ENCODE measurements around the gene SETBP1.
"Not testable (repeated sequence)": the region's sequence is repeated elsewhere in the genome, so short reads cannot be mapped to it uniquely, and the experiment has no call there.

SETBP1 gene

DNA sequence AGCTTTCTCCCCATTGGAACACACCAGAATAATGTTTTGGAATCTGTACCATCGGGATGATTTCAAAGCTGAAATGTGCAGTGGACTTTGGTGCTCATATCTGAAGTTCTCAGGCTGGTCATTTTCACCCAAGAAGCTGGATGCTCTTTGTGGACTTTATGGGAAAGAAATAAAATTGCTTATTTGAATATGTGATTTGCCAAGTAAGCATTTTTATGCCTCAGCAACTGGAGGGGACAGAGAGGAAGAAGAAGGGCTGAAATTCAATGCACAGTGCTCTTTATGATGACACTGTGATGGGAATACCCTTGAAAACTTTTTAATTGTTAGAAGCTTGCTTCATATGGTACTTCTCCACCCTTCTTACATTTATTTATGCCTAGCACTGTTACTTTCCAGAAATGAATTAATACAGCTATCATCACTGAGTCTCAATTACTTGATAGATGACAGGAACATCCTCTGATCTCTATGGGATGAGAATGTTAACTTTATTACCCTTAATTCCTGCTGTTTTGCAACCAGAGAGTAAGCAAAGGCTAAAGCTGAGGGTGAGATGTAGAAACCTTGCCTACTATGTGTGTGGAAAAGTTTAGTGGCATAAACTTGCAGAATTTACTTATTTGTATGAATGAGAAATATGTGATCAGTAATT is 23.6 kb downstream of the SETBP1 start:
- DNase-seq (ENCODE audit: low read depth) = no peak

DNA sequence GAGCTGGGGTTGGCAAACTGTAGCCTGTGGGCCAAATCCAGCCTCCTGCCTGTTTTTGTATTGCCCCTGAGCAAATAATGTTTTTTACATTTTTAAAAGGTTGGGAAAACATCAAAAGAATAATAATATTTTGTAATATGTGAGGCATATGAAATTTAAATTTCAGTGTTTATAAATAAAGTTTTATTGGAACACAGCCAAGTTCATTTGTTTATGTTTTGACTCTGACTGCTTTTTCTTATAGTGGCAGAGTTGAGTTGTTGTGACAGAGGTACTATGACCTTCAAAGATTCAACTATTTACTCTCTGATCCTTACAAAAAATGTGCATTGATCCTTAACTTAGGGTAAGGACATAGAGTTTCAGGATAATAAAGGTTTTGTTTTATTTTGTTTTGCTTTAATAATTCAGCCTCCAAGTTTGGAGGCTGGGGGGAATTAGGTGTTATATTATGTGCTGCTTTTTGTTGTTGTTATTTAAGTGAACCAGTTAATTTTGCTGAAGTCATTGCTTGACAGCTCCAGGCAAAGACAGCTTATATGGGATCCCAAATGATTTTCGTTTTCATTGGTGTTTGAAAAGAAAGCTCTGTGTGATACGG is 24.5 kb downstream of the SETBP1 start:
- no peak for DNase-seq (ENCODE audit: low read depth)

- no peak for DNase-seq (ENCODE audit: low read depth)
Measured at GRCh38 chr18:44708451-44709083, 27.9 kb downstream of the SETBP1 start.

DNA sequence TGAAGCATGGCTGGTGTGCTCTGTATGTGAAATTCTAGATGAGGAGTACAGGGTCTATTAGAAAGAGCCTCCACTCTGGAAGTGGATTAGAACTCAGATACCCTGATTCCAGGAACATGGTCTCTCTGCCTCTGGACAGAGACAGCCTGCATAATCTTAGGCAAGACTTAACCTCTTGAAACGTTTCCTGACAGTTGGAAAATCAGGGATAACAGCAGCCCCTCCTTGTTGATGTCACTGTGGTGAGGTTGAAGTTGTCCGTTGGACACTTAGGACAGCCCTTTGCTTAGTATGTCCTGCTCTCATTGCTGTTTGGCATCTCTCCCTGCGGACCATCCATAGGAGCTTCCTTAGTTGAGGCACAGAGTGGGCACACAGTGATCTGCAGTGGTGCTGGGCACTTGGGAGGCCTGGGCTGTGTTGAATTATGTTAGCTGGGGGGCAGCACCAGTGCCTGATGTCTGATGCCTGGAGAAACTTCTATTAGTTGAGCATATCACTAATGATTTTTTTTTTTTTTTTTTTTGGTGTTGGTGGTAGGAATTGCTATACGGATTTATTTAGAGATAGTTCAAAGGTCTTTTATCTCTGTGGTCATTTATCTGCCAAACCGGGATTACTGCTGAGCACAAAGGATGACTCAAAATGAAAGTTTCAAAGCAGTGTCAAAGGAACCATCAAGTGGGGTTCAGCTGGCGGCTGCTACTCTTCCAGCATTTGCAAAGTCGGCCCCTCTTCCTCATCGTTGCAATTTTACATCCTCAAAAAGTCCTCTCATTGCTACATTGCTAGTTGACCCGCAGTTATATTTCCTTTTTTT is 28.8 kb downstream of the SETBP1 start:
- DNase-seq (ENCODE audit: low read depth) = no peak

DNA sequence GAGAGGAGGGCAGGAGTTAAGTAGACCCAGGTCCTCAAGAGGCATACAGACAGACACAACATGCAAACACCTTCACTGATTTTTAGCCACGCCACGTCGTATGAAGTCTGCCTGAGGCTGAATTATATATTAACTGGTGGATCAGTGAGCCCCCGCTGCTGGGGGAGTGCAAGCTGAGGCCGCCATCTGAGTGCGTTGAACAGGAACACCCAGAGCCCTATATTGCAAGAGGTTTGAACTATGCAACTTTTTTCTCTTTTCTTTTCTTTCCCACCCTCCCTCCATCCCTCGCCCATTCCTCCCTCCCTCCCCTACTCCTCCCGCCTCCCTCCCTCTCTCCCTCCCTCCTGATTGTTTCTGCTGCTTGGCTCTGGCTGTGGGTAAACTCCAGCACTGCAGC is 30.2 kb downstream of the SETBP1 start:
- DNase-seq (ENCODE audit: low read depth) = no peak

DNA sequence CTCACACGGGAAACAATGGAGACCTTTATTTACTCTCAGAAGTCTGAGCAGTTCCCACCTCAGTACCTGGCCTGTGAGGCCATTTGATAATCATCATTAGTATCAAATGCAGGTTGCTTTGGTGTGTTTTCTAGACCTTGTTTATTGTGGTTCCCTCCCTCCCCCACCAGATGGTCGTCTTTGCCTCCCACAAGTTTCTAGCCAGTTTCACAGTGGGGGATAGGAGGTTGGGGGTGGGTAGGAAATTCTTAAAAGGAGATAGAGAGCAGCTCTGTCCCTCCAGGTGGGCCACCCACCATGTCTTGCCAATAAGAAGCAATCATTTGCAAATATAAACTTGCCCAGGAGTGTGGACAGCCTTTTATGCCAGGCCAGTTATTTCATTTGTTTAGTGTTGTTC is 31.3 kb downstream of the SETBP1 start:
- DNase-seq (ENCODE audit: low read depth) = no peak

DNA sequence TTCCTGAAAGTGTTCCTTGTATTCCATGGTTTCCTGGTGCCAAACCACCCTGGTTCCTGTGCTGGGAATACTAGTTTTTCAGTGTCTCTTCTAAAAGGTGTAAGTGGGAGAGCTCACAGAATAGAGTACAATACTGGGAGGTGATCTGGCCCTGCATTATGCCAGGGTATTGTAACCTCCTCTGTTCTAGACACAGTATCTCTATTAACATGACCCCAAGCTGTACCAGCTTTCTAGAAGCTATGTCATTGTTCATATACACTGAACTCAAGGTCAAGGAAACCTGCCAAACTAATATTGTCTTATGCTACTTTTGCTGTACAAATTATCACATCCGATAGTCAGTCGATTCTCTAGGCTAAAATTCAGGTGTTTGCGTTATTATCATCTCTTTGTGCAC is 32.7 kb downstream of the SETBP1 start:
- no peak for DNase-seq (ENCODE audit: low read depth)

- DNase-seq (ENCODE audit: low read depth) = no peak
Measured at GRCh38 chr18:44714376-44714775, 33.7 kb downstream of the SETBP1 start.

GRCh38 chr18:44715245-44715644 is 34.6 kb downstream of the SETBP1 start:
- no peak for DNase-seq (ENCODE audit: low read depth)

DNA sequence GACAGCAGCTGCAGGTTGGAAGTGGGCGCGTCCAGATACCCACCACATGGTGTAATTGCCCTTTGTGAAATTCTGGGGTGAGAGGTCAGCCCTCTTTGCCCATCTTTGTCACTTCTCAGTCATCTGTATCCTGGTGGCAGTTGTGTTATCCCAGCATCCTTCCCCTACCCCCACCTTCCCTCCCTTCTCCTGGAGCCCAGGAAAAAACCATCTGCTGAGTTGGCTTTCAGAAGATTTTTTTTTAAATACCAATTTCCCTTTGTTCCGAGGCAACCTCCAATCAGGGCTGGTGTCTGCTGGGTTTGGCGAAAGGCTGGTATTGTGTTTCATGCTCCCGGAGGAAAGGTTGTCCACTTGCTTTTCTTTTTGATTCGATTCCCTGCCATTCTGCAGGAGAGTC is 35.2 kb downstream of the SETBP1 start:
- no peak for DNase-seq (ENCODE audit: low read depth)

GRCh38 chr18:44716697-44717163 is 36.0 kb downstream of the SETBP1 start:
- no peak for DNase-seq (ENCODE audit: low read depth)

DNA sequence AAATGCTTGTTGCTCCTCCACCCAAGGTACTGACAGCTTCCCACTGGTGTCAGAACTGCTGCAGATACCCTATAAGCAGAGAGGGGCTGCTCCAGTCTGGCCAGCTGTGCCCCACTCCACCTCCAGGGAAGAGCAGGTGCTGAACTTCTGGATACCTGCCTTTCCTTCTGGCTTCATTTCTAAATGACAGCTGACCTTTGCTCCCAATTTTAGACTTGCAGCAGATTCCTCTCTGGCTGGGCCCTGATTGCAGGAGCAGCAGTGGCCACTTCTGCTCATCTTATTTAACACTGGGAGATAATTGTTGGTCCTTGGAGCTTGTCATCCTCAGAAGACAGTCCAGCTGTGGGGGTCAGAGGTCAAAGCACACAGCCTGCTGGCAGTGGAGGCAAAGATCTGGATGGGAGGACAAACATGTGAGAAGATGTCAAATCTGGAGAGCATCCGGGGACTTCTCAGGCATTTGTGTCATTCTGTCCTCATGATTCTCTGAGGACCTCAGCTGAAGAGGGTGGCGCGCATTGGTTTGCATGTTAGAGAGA is 38.9 kb downstream of the SETBP1 start:
- no peak for DNase-seq (ENCODE audit: low read depth)

- DNase-seq (ENCODE audit: low read depth) = not testable (repeated sequence)
Measured at GRCh38 chr18:44721748-44722147, 41.1 kb downstream of the SETBP1 start.

DNA sequence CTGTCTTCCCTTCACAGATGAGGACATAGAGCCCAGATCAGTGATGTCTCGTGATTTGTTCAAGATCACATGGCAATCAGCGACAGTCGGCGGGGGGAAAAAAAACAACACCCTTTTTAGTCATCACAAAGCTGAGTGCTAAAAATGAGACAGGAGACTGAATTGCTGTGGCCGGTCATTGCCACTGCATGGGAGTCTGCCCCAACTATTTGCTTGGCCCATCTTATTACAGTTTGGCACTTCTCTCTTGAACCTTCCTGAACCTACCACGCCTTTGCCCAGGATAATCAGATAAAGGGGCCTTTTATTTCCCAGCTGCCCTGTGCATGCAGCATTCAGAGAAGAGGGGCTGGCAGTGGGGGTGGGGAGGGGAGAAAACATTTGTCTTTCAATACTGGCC is 42.7 kb downstream of the SETBP1 start:
- DNase-seq (ENCODE audit: low read depth) = no peak

- no peak for DNase-seq (ENCODE audit: low read depth)
Measured at GRCh38 chr18:44724105-44724778, 43.6 kb downstream of the SETBP1 start.

DNA sequence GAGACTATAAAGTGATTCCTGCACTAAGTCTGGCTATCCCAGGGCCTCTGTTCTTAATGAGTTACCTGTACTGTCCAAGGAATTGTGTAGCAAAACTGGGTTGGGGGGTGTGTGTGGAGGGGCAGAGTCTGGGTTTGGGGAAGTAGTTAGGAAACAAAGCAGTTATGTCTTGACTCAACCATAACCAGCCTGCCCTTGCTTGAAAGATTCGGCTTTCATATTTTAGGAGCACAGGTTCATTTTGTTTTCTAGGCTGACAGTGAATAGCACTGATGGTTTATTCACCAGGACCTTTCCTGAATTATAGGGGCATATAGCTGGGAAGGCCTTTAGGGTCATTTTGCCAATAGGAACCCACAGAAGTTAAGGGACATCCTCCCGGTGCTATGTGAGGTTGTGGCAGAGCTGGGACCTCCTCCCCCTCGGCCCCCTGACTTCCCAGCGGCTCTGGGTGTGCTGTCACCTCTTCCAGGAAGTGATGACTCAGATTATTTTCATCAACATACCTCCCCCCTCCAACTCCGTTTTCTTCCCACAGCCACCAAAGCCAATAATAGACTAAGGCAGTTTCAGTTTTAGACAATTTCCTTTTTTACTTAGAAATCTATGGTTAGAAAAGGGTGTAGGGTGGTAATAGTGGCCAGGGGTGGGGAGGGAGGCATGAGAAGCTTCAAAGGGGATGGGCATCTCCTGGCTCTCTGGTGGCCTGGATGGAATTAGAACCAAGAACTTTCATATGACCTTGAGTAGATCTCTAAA is 44.8 kb downstream of the SETBP1 start:
- DNase-seq (ENCODE audit: low read depth) = peak; percentile 38

GRCh38 chr18:44726059-44726421 is 45.4 kb downstream of the SETBP1 start:
- DNase-seq (ENCODE audit: low read depth) = no peak

DNA sequence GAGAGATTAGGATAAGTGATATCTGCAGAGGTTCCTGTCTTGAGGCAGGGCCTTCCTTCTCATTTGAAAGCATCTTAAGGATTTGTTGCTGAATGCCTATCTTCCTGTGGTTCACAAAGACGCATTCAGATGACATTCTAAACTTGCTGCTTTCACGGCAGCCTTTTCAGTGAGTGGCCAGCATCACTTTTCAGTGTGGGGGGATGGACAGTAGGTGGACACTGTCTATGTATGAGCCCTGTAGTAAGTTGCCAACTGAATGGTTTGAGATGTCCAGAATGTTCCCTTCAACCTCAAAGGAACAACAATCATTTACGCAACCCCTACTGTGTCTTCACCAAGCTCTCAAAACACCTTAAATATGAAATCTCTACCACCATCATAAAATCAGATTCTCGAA is 46.6 kb downstream of the SETBP1 start:
- no peak for DNase-seq (ENCODE audit: low read depth)

DNA sequence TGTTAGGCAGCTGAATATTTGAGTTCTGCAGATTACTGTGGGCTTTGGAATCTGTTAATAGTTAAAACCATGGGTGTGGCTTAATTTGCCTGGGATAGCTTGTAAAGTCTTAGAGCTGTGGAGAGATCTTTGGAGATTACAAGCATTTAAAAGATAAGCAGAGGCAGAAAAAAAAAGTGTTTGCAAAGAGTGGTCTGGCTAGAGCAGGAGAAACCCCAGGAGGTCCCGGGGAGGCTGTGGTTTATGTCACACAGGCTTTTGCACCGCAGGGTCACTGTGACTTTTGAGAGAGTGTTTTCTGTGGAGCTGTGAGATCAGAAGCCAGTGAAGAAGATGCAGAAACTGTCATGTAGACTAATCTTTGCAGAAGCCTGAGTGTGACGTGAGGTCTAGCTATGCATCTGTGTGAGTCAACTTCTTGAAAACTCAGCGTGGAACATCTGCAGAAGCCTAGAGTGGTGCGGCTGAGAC is 49.0 kb downstream of the SETBP1 start:
- DNase-seq (ENCODE audit: low read depth) = peak; percentile 18

DNA sequence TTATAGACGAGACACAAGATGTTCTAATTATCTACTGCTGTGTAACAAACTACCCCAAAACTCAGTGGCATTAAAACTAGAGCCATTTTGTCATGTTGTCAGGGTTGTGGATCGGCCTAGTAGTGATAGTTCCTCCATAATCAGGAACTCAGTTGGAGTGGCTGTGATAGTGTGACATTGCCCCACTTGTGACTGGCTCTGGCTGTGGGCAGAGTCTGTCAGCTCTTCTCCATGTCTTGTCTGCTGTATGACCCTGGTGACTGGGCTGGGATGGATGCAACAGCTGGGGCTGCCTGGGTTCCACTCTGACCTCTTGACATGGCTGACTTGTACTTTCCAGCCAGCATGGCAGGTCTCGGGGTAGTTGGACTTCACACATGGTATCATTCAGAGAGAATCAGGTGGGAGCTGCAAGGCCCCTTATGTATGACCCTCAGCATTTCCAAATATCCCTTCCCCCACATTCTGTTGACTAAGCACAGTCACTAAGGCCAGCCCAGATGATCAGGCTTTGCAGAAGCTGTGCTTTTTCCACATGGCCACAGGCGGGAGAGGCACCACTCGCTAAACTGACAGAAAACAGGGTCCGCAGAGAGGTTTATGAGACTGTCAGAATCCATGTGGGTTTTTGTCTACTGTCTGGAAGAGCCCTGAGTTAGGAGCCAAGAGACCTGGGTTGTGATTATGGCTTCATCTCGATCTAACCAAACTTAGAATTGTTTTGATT is 50.3 kb downstream of the SETBP1 start:
- DNase-seq (ENCODE audit: low read depth) = no peak
